ENCODE data around the gene LARP4.
"Not testable (repeated sequence)": the region's sequence is repeated elsewhere in the genome, so short reads cannot be mapped to it uniquely, and the experiment has no call there.

LARP4 gene

GRCh38 chr12:50498119-50498518 is 97.4 kb downstream of the LARP4 start:
- DNase-seq: not testable (repeated sequence)

- peak; percentile 98 for DNase-seq
Measured at GRCh38 chr12:50504798-50505674, 104.4 kb downstream of the LARP4 start, which contains the start of gene DIP2B. DIP2B (plus strand) TSS chr12:50504985; CDS start chr12:50505141, 156 bp downstream.

GRCh38 chr12:50505675-50506530 is 105.2 kb downstream of the LARP4 start:
- DNase-seq: peak; percentile 10

GRCh38 chr12:50506753-50507473 is 106.2 kb downstream of the LARP4 start:
- no peak for DNase-seq

GRCh38 chr12:50507474-50507838 is 106.8 kb downstream of the LARP4 start:
- DNase-seq: no peak

- peak; percentile 18 for DNase-seq
Measured at GRCh38 chr12:50507930-50508329, 107.2 kb downstream of the LARP4 start.

GRCh38 chr12:50508414-50508813 is 107.7 kb downstream of the LARP4 start:
- DNase-seq: peak; percentile 11

GRCh38 chr12:50508970-50509663 is 108.4 kb downstream of the LARP4 start:
- DNase-seq: no peak

- no peak for DNase-seq
Measured at GRCh38 chr12:50514526-50515276, 114.0 kb downstream of the LARP4 start.

GRCh38 chr12:50515587-50515986 is 114.9 kb downstream of the LARP4 start:
- DNase-seq: no peak

- no peak for DNase-seq
Measured at GRCh38 chr12:50517421-50518048, 116.8 kb downstream of the LARP4 start.

GRCh38 chr12:50518090-50518489 is 117.4 kb downstream of the LARP4 start:
- DNase-seq: no peak

- DNase-seq: no peak
Measured at GRCh38 chr12:50519353-50519752, 118.7 kb downstream of the LARP4 start.

GRCh38 chr12:50520416-50521207 is 119.9 kb downstream of the LARP4 start:
- no peak for DNase-seq

- not testable (repeated sequence) for DNase-seq
Measured at GRCh38 chr12:50521781-50522180, 121.1 kb downstream of the LARP4 start.

- DNase-seq: no peak
Measured at GRCh38 chr12:50523772-50524171, 123.1 kb downstream of the LARP4 start.

- no peak for DNase-seq
Measured at GRCh38 chr12:50524621-50525020, 123.9 kb downstream of the LARP4 start.

GRCh38 chr12:50525422-50525821 is 124.7 kb downstream of the LARP4 start:
- no peak for DNase-seq

GRCh38 chr12:50527359-50527726 is 126.7 kb downstream of the LARP4 start:
- DNase-seq: no peak

- DNase-seq: no peak
Measured at GRCh38 chr12:50528800-50529199, 128.1 kb downstream of the LARP4 start.
